Gastroesophageal sphincter (tissue), 3 donors: Measurements from ENCODE around the gene MAGI3.

Experiments used
- EP300 ChIP-seq: sonication (generic); formaldehyde crosslinking; IDR thresholded peaks from one replicate; pipeline ENCODE4 v1.6.1; 2017; ENCODE audit warnings: antibody characterized with exemption, mild to moderate bottlenecking
- POLR2A ChIP-seq, 2 donors: fragments of 450-650 bp; IDR thresholded peaks; one replicate each; pipeline ENCODE4 v1.6.1; 2017; ENCODE audit warnings: antibody characterized with exemption in 2 of 2, mild to moderate bottlenecking in 2 of 2, moderate library complexity in 1 of 2
- POLR2AphosphoS5 ChIP-seq: sonication (generic); formaldehyde crosslinking; IDR thresholded peaks from one replicate; pipeline ENCODE4 v1.6.1; 2017; ENCODE audit warnings: antibody characterized with exemption
- TF ChIP-seq, protein P1 (sequence below), 4 experiments: fragments of 200-600 bp in 2 of 4; fragments of 450-650 bp in 2 of 4; sonication (generic) in 1 of 4; IDR thresholded peaks; one replicate each; pipeline ENCODE4 v1.5.1; 2017 to 2019; ENCODE audit warnings: antibody characterized with exemption in 4 of 4, mild to moderate bottlenecking in 2 of 4, moderate library complexity in 2 of 4

DNA sequence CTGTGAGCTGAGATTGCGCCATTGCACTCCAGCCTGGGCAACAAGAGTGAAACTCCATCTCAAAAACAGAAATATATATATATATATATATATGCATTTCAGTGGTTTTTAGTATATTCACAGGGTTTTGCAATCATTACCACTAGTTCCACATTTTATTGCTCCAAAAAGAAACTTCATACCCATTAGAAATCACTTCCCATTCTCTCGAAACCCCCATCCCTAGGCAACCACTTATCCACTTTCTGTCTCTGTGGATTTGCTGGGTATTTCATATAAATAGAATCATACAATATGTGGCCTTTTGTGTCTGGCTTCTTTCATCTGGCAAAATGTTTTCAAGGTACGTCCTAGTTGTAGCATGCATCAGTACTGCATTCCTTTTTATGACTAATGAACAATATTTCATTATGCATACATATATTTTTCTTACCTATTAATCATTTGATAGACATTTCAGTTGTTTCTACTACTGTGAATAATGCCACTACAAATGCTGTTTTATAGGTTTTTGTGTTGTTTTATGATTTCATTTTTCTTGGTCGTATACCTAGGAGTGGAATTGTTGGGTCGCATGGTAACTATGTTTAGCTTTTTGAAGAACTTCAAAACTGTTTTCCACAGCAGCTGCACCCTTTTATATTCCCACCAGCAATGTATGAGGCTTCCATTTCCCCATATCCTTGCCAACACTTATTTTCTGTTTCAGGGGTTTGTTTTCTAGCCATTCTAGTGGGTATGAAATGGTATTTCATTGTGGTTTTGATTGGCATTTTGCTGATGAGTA, 273.0 kb downstream of the MAGI3 start:
- TF ChIP-seq, protein P1, sequence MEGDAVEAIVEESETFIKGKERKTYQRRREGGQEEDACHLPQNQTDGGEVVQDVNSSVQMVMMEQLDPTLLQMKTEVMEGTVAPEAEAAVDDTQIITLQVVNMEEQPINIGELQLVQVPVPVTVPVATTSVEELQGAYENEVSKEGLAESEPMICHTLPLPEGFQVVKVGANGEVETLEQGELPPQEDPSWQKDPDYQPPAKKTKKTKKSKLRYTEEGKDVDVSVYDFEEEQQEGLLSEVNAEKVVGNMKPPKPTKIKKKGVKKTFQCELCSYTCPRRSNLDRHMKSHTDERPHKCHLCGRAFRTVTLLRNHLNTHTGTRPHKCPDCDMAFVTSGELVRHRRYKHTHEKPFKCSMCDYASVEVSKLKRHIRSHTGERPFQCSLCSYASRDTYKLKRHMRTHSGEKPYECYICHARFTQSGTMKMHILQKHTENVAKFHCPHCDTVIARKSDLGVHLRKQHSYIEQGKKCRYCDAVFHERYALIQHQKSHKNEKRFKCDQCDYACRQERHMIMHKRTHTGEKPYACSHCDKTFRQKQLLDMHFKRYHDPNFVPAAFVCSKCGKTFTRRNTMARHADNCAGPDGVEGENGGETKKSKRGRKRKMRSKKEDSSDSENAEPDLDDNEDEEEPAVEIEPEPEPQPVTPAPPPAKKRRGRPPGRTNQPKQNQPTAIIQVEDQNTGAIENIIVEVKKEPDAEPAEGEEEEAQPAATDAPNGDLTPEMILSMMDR (IDR thresholded peaks at IDR 0.05) = no peak
- no peak for TF ChIP-seq POLR2A (IDR thresholded peaks at IDR 0.05)
- TF ChIP-seq POLR2AphosphoS5 = no peak
- no peak for TF ChIP-seq EP300
